ENCODE measurements around the gene PRDM11.

PRDM11 gene

DNA sequence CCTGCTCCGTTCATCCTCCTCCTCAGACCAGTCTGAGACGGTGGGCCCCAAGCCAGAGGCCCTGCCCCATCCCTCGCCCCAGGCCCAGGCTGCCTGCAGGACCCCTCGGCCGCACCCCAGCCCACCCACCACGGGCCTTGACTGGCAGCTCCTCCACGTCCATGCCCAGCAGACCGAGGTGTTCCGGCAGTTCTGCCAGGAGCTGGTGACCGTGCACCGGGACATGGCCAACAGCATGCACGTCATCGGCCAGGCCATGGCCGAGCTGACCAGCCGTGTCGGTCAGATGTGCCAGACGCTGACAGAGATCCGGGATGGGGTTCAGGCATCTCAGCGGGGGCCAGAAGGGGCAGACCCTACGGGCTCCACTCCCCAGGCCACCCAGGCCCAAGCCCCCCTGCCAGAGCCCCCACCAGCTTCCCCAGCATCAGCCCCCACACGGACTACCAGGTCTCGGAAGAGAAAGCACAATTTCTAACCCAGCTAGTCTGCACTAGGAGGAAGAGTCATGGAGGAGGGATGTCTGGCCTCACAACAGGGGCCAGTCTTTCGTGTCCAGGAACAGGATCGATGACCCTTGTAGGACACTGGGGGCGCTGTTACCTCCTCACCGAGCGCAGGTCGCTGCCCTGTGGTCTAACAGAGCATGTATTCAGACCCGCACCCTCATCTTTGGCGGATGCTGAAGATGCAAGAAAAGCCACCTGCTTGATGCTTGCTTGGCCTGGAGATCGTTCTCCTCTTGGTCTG lies 66.3 kb downstream of the PRDM11 start:
- no peak for DNase-seq

DNA sequence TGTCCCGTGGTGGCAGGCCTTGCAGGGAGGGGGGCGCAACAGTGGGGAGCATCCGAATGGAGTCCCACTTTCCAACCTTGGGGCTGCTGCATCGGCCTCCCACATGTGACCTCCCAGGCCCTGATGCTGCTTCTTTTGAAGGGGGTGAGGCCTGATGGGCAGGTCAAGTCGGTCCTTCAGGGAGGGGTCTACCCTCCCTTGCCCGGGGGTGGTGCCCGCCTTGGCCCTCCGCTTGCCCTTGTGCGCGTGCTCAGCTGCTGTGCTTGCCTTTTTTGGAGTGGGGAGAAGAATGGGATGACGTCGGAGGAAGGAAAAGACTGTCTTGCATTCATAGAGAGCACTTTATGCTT lies 66.9 kb downstream of the PRDM11 start:
- DNase-seq, result no peak

DNA sequence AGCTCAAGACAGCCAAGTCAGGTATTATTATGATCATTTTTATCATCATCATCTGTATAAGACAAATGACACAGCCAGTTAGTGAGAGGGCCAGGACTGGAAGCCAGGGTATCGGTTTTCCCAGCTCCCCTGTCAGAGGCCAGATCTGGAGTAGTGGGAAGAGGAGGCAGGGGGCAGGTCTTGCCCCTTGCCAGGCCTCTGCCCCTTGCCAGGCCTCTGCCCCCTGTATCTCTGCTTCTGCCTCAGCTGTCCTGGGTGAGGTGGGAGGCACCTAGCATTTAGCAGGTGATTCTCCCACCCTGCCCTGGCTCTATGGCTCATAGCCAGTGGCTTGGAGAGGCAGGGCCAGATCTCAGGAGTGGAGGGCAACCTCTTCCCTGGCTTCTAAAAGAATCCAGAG lies 67.3 kb downstream of the PRDM11 start:
- no peak for DNase-seq

DNA sequence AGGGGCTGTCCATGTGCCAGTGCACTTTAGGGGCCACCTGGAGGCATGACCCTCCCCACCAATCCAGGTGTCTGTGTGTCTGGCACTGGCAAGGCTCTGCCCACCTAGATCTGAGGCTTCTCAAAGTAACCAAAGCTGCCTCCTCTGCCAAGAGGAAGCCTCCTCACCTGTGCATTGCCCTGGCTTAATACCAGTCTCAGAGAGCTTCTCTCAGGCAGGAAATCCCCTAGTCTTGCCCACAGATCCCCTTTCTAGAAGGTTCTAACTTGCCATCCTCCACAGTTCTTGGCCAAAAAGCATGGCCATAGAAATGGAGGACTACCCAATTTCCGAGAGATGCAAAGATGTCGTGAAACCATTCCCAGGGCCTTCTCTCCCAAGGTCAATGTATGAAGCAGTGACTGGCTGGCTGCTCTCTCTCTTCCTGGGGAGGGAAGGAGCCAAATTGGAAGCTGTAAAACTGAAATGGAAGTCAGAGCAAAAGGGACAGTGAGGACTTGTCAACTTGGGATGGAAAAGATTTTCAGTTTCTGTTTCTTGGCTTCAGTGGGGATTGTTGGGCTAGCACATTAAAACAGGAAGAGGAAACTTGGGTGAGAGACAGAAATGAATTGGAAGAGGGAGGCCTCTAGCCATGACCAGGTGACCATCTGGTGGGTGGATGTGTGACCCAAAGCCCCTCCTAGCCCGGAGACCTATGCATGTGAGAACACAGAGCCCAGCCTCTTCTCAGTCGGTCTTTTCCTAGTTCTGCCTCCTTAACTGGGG lies 68.8 kb downstream of the PRDM11 start:
- peak in 1 of 4 experiments; percentile 1 for DNase-seq

DNA sequence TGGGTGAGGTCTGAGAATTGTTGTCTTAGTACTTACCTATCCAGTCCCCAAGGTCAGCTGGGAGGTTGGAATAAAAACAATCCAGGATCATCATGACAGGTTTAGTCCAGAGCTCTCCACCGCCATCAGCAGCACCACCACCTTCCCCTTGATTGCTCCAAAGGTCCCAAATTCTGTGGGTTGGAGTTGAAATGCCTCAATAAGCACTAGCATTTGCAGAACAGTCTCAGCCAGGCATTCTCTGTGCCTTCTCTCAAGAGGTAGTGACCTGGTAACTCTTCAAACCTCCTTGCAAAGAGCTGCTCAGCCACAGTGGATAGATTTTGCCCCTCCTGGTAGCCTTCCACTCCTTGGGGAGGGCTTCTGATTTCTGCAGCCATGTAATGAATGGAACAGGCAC lies 69.6 kb downstream of the PRDM11 start:
- no peak for DNase-seq

DNA sequence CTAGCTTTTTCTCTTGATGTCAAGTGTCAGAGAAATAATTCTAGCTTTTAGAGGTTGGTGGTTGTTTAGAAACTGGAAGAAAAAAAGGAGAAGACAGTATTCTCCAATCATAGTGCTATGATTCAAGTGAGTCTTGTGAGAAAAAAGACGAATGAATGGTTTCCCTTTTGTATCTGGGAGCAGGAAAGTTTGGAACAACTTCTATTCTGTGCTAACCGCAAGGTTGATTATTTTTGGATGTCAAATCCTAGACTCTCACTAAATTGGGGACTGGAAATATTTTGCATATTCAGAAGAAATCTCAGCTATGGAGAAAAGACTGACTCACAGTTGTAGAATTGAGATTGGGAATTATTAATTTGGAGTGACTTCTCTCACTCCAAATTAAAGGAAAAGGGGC lies 70.5 kb downstream of the PRDM11 start:
- no peak for DNase-seq

DNA sequence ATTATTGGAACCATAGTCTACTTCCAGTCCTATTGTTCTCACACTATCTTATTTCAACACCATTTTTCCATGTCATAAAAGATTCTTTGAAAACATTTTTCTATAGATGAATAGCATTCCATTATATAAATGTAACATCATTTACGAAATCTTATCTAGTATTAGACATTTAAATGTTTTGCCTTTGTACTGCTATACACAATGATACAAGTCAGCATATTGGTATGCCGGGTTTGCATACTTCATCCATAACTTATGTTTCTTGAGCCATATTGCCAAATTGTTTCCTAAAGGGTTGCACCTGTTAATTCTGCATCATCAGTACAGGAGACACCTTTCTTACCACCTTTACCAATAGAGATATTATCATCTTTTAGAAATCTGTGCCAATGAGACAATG lies 71.6 kb downstream of the PRDM11 start:
- DNase-seq, result no peak

DNA sequence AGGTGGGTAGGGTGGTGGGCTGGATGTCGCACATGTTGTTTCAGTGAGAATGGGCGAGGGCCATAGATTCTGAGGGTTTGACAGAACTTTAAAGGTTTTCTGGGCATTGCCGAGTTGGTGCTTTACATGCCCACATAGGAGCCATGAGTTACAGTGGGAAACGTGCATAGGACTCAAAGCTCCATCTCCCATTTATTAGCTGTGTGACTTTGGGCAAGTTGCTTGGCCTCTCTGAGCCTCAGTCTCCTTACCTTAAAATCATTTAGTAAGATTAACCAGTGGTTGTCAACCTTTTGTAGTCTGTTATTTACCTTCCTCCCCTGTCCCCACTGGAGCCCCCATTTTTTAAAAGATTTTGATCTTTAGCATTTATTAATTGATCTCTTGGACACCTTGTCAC lies 72.3 kb downstream of the PRDM11 start:
- no peak for DNase-seq

DNA sequence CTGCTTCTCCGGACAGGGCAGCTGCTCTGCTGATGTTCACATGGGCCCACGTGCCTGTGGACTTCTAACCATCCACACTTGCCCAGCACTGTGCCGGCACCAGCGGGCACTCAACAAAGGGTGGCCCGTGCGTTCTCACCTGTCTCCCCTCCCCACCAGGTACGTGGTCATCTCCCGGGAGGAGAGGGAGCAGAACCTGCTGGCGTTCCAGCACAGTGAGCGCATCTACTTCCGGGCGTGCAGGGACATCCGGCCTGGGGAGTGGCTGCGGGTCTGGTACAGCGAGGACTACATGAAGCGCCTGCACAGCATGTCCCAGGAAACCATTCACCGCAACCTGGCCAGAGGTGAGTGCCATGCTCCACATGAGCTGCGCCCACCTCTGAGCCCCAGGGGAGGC lies 73.0 kb downstream of the PRDM11 start:
- no peak for DNase-seq

DNA sequence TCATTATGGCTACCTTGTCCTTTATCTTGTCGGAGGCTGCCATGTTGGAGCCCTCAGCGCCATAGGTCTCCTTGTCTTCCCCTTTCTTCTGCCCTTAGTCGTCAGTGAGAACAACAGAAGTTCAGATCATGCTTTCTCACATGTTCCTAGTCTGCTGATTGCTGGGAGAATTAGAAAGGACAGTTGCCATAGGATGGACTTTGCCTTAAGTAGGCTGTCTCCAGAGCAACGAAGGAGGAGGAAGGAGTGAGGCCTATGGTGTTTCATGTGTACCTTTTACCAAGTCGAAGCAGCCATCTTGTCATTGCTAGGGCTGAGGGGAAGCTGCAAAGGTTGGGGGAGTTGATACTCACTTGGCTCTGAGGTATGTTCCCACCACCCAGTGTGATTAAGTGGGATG lies 77.1 kb downstream of the PRDM11 start:
- DNase-seq, result no peak

DNA sequence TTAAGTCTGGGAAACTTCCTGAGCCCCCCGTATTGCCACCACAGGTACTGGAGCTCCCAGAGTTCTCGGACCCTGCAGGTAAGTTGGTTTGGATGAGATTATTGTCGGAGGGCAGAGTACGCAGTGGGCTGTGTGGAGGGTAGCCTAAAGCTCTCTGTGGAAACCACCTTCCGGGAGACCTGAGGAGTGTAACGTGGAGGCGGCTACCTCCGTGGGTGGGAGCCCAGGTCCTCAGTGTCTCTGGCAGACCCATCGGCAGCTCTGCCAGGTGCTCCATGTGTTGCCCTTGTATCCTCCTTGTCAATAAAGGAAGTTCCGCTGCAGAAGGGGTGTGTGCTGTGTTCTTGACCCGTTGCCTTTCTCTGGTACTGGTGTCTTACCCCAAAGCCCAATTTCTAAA lies 78.3 kb downstream of the PRDM11 start:
- no peak for DNase-seq

DNA sequence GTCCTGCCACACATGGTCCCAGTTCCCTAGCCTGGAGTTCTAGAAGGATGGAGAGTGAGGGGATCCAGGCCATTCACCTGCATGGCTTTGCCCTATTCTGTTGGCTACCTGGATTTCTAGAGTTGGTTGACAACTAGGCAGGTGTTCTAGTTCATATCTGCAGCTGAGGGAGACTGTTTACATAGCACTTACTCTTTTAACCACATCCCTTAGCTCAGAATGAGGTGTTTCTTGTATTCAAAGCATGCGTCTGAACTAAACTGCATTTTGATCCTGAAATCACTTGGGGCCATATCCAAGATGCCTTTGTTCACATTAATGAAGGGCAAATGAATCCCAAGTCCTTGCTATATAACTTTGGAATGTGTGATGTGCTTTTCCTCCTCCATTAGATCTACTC lies 78.8 kb downstream of the PRDM11 start:
- DNase-seq, result no peak

DNA sequence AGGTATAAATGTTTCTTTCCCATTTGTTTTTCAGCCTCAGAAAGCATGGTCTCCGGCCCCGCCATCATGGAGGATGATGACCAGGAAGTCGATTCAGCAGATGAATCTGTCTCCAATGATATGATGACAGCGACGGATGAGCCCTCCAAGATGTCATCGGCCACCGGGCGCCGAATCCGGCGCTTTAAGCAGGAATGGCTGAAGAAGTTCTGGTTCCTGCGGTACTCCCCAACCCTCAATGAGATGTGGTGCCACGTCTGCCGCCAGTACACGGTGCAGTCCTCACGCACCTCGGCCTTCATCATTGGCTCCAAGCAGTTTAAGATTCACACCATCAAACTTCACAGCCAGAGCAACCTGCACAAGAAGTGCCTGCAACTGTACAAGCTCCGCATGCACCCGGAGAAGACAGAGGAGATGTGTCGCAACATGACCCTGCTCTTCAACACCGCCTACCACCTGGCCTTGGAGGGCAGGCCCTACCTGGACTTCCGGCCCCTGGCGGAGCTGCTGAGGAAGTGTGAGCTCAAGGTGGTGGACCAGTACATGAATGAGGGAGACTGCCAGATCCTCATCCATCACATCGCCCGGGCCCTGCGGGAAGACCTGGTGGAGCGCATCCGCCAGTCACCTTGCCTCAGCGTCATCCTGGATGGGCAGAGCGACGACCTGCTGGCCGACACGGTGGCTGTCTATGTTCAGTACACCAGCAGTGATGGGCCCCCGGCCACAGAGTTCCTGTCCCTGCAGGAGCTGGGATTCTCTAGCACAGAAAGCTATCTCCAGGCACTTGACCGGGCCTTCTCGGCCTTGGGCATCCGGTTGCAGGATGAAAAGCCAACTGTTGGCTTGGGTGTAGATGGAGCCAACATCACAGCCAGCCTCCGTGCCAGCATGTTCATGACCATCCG lies 79.8 kb downstream of the PRDM11 start:
- DNase-seq, result no peak

DNA sequence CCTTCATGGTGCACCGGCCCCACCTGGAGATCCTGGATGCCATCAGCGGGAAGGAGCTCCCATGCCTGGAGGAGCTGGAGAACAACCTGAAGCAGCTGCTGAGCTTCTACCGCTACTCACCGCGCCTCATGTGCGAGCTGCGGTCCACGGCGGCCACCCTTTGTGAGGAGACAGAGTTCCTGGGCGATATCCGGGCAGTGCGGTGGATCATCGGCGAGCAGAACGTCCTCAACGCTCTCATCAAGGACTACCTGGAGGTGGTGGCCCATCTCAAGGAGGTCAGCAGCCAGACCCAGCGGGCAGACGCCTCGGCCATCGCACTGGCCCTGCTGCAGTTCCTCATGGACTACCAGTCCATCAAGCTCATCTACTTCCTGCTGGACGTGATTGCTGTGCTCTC lies 80.5 kb downstream of the PRDM11 start:
- DNase-seq, result no peak

DNA sequence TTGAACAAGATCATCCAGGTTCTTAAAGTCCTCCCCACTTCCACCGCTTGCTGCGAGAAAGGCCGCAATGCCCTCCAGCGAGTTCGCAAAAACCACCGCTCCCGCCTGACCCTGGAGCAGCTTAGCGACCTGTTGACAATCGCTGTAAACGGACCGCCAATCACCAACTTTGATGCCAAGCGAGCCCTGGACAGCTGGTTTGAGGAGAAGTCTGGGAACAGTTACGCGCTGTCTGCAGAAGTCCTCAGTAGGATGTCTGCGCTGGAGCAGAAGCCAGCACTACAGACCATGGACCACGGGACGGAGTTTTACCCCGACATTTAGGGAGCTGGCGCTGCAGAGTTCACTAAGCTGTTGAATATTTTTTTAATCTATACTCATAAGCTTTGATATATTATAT lies 81.4 kb downstream of the PRDM11 start:
- DNase-seq, result no peak

DNA sequence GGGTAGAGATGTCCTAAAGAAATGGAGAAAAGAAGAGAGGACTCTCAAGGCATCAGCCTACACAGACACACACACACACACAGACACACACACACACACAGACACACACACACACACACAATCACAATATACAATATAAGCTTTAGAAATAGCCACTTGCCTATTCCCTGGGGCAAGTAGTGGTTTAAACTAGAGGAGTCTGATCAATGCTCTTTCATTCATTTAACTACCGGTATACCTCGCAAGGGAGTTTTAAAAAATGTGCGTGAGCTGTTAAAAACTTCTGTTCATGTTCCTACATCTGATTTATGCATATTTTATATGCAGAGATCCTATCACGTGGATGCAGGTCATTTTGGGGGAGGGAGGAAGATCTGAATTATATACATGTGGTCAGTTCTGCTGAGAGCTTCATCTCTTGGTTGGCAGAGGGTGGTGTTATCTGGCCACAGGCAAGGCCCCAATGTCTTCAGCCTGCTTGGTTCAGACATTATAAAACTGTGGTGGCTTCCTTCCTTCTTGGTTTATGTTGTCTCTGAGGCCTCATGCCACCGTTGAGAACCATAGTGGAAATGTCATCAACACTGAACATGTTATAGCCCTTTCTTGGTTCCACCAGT lies 83.1 kb downstream of the PRDM11 start:
- DNase-seq, result no peak

DNA sequence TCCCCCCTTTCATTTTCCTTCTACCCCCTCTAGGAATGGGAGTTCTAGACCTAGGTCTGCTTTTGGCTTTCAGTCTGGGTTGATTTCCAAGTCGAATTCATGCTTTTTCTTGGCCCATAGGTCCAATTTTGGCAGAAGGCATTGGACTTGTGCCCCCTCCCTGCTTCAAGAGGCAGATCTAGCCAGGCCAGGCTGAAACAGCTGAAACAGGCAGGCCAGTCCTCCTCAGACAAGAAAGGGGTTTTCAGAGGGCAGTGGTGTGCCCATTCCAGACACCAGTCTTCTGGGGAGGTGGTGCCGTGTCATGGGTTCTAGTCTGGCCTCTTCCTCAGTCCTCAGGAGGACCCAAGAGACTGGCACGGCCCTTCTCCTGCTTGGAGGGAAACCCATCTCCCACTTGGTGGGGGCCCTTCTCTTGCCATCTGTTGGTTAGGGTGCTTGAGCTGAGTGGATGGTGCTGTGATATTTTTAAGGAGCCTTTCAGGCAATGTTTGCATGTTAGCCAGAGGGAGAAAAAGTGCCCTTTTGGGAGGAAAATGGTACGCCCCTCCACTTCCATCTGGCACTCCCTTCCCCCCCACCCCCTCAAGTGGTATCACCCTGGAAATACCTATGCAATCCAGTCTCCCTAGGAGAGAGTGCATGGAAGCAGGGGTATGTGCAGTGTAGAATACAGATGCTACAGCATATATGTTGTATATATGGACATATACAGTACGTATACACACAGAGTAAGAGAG lies 86.1 kb downstream of the PRDM11 start:
- DNase-seq, result no peak

DNA sequence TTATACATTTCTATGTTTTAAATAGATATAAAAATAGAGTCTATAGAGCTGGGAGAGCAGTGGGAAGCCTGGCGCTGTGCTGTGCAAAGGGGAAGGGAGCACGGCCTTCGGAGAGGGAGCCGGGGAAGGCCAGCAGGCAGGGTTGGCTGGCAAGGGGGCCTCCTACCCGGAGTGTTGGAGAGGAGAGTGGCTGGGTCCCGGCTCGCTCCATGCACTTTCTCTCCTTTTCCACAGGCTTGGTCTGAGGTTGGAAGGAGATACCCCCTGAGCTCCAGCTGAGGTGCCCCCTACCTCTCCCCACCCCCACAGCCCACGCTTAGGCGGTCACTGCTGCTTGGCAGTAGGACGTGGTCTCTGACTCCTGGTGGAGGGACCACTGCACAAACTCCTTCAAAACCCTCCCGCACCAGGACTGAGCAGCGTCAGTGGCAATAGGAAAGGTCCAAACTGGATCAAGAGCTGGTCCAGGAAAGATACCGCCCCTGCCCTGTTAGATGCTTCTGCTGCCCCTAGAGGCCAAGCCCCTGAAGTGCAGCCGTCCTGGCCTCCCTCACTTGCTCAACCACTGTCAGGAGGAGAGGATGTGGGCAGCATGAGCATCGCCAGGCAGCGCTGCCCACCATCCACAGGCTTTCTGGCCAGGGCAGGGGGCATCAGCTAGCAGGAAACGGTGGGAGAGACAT lies 86.8 kb downstream of the PRDM11 start:
- peak; percentile 74 to 82 (median 76) for DNase-seq

DNA sequence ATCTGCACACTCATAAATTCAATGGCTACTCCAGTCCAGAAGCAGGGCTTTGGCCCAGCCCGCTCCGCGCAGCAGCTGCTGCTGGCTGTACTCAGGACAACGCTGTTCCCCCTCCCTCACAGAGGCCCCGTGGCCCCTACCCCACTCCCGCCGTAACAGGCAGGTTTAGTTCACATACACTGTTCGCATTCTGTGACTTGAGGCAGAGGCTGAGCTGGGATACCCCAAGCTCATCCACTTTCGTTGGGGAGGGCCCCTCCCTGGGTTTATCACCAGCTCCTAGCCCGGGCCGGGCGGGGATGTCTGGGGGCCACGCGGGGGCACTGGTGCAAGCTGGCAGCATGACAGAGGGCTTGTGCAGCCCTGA lies 87.3 kb downstream of the PRDM11 start:
- no peak for DNase-seq

DNA sequence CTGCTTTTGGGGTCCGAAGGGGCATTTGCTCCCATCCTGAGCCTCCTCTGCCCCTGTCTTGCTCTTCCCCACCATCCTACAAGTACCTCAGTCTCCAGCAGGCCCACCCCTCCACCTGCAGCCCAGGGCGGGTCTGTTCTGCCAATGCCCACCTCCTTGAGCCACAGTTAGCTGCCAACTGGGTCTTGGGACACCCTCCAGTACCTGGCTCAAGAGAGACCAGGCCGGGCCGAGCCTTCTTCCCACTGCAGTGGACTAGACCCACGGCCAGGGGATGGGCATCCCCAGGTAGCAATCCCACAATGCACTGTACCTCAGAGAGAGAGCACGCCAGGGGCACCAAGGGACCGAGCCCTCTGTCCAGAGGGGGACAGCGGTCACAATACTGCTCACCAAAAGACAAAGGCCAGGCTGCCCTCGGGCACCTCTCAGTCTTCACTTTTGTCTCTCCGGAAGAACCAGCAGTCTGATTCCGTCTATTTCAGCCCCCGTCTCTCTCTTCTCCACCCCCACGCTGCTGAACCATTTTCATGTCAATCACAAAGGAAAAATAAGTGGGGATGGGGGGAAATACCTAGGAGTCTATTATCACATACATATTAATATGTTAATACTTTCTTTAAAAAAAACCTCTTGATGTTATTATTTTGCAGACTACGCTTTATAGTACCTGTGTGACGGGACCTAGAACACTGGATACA lies 88.0 kb downstream of the PRDM11 start:
- no peak for DNase-seq

DNA sequence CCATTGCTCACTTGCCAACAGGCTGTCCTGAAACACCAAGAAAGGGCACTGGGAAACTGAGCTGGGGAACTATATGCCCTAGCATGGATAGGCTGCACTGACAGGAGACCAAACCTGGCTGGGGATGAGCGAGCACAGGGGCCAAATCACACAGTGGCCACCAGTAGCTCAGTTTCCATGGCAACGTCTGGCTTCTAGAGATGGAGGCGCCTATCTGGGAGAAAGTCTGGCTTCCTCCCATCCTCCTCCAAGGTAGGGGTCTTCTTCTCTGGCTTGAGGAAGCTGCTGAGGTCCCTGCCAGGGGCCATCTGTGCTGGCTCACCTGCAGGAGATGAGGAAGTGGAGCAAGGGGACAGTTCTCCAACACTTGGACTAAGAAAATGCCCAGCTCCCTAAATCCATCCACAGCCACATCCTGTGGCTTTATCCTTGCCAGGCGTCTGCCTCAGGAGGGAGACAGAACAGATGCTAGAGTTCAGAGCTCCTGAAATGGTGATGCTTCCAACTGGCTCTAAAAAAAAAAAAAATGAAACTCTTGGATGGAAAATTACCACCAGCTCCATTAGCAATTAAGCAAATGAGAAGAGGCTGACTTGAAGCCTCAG lies 91.4 kb downstream of the PRDM11 start:
- no peak for DNase-seq
